K562 (cell line): ENCODE data around the gene ZNHIT2. TPM values are rescaled to one million over a fixed set of nuclear protein-coding genes. Genes with fewer than 3 reads are reported as not detected.

Experiments used
- BHLHE40 ChIP-seq: IDR thresholded peaks from 2 replicates; pipeline ENCODE4 v1.6.1; 2011; ENCODE audit warnings: low read length, improper control_type of control experiment
- CC2D1A ChIP-seq: fragments of 450-650 bp; IDR thresholded peaks from 2 replicates; pipeline ENCODE4 v1.6.1; 2017; ENCODE audit warnings: mild to moderate bottlenecking
- GATAD2A ChIP-seq: fragments of 450-650 bp; IDR thresholded peaks from 2 replicates; pipeline ENCODE4 v1.6.1; 2017
- HDAC2 ChIP-seq: fragments of 450-650 bp; IDR thresholded peaks from 2 replicates; pipeline ENCODE4 v1.6.1; 2016; ENCODE audit warnings: mild to moderate bottlenecking
- HINFP ChIP-seq: fragments of 450-650 bp; conservative IDR thresholded peaks from 2 replicates; pipeline ENCODE4 v1.6.1; 2016; ENCODE audit warnings: missing genetic modification characterization, low read depth, mild to moderate bottlenecking, control low read depth, missing compliant biosample characterization
- MCM7 ChIP-seq, 2 experiments: fragments of 450-650 bp; IDR thresholded peaks; 2 replicates each; pipeline ENCODE4 v1.6.1; 2016 to 2018
- MED1 ChIP-seq: sonication (generic); formaldehyde crosslinking; IDR thresholded peaks from 2 replicates; pipeline ENCODE4 v1.8.1; 2023; ENCODE audit warnings: missing genetic modification reagents, borderline replicate concordance
- MTA1 ChIP-seq: fragments of 450-650 bp; IDR thresholded peaks from 2 replicates; pipeline ENCODE4 v1.6.1; 2017; ENCODE audit warnings: borderline replicate concordance
- NCOA2 ChIP-seq, 2 experiments: fragments of 450-650 bp; IDR thresholded peaks; 2 replicates each; pipeline ENCODE4 v1.6.1; 2018; ENCODE audit warnings: mild to moderate bottlenecking in 2 of 2, moderate library complexity in 1 of 2; ENCODE audit not compliant: partially characterized antibody in 2 of 2
- NFRKB ChIP-seq: fragments of 450-650 bp; IDR thresholded peaks from 2 replicates; pipeline ENCODE4 v1.6.1; 2016; ENCODE audit warnings: low read depth
- NUFIP1 ChIP-seq: fragments of 450-650 bp; IDR thresholded peaks from 2 replicates; pipeline ENCODE4 v1.6.1; 2018; ENCODE audit not compliant: partially characterized antibody
- PBX2 ChIP-seq, 2 experiments: IDR thresholded peaks in 1 of 2; conservative IDR thresholded peaks in 1 of 2; 2 replicates each; pipeline ENCODE4 v1.6.1; 2016; ENCODE audit warnings: low read depth in 2 of 2, mild to moderate bottlenecking in 1 of 2, missing compliant biosample characterization in 1 of 2, missing genetic modification characterization in 1 of 2, moderate library complexity in 1 of 2
- POLR2AphosphoS2 ChIP-seq: IDR thresholded peaks from 2 replicates; pipeline ENCODE4 v1.6.1; 2012; ENCODE audit warnings: low read length, improper control_type of control experiment
- RB1 ChIP-seq: fragments of 450-650 bp; IDR thresholded peaks from 2 replicates; pipeline ENCODE4 v1.6.1; 2017; ENCODE audit warnings: low read depth, mild to moderate bottlenecking
- RFX7 ChIP-seq: fragments of 250-450 bp; sonication (Bioruptor Pico); IDR thresholded peaks from 2 replicates; pipeline ENCODE4 v1.5.1; 2021; ENCODE audit warnings: mild to moderate bottlenecking
- SIX5 ChIP-seq, 2 experiments: IDR thresholded peaks; 2 replicates each; pipeline ENCODE4 v1.6.1; 2011; ENCODE audit warnings: low read length in 2 of 2, borderline replicate concordance in 1 of 2, low read depth in 1 of 2, mild to moderate bottlenecking in 1 of 2, moderate library complexity in 1 of 2; ENCODE audit not compliant: insufficient read depth in 1 of 2
- SMARCE1 ChIP-seq: fragments of 450-650 bp; IDR thresholded peaks from 2 replicates; pipeline ENCODE4 v1.7.1; 2016; ENCODE audit warnings: mild to moderate bottlenecking
- SOX6 ChIP-seq: fragments of 450-650 bp; IDR thresholded peaks from 2 replicates; pipeline ENCODE4 v1.6.1; 2014; ENCODE audit warnings: mild to moderate bottlenecking
- SP1 ChIP-seq: sonication (generic); formaldehyde crosslinking; IDR thresholded peaks from 2 replicates; pipeline ENCODE4 v1.8.1; 2022; ENCODE audit warnings: mild to moderate bottlenecking, missing genetic modification reagents
- TAF1 ChIP-seq: IDR thresholded peaks from 2 replicates; pipeline ENCODE4 v1.6.1; 2011; ENCODE audit warnings: mild to moderate bottlenecking, low read length, moderate library complexity; ENCODE audit not compliant: insufficient read depth, control insufficient read depth, severe bottlenecking; ENCODE audit errors: extremely low read depth
- TBP ChIP-seq: optimal IDR thresholded peaks from 2 replicates; pipeline ENCODE3; 2011; ENCODE audit warnings: low read depth, low read length, improper control_type of control experiment
- TEAD2 ChIP-seq: fragments of 450-650 bp; IDR thresholded peaks from 2 replicates; pipeline ENCODE4 v1.6.1; 2016; ENCODE audit warnings: missing genetic modification characterization, control low read depth, missing compliant biosample characterization
- ZNF134 ChIP-seq: fragments of 250-450 bp; sonication (Bioruptor Pico); conservative IDR thresholded peaks from 2 replicates; pipeline ENCODE4 v1.4.0; 2020
- ZNF175 ChIP-seq: fragments of 200-800 bp; sonication (Bioruptor generic); IDR thresholded peaks from 2 replicates; pipeline ENCODE4 v1.6.1; 2016; ENCODE audit warnings: low read depth, mild to moderate bottlenecking, missing genetic modification characterization, missing compliant biosample characterization
- ZNF41 ChIP-seq: fragments of 250-450 bp; sonication (Bioruptor Pico); conservative IDR thresholded peaks from 2 replicates; pipeline ENCODE4 v1.4.0; 2020; ENCODE audit warnings: mild to moderate bottlenecking
- ZNF699 ChIP-seq: fragments of 250-450 bp; sonication (Bioruptor Pico); IDR thresholded peaks from 2 replicates; pipeline ENCODE4 v1.8.0; 2021; ENCODE audit warnings: mild to moderate bottlenecking, moderate library complexity; ENCODE audit not compliant: insufficient replicate concordance
- polyA plus RNA-seq, 8 experiments: library from polyadenylated mRNA; depleted of rRNA in 4 of 8; stranded (reverse) in 5 of 8; unstranded in 3 of 8; fragments of >200 nt; fragmentation: Nextera tagmentation in 2 of 8; fragmentation: Illumina TruSeq in 1 of 8; extraction: Ambion mirVana in 2 of 8; extraction: Trizol in 1 of 8; gene quantifications; 2 replicates each; pipeline versions ENCODE4 v1.2.1 to v1.2.3, GENCODE V29; 2011 to 2014; ENCODE audit warnings: inconsistent platforms in 1 of 8, missing spikeins in 1 of 8
- total RNA-seq, 7 experiments: library from RNA; depleted of rRNA in 6 of 7; stranded (reverse); fragments of >200 nt in 6 of 7; fragmentation: Illumina TruSeq in 2 of 7; extraction: Trizol in 2 of 7; gene quantifications; 2 replicates each; pipeline versions ENCODE4 v1.2.1 to v1.2.3, GENCODE V29; 2011 to 2021; ENCODE audit warnings: low replicate concordance in 1 of 7

The ZNHIT2 gene
- total and polyA plus RNA-seq, 9 of the 15 experiments (the other 6 are each of a cell fraction or from before 2014, with no cell fraction given): 0.08 to 39.0 (median 2.5) TPM

GRCh38 chr11:65117206-65118096, at the start of gene ZNHIT2 (continued):
- TF ChIP-seq TEAD2 (tag) (no peak), SOX6 (0 out of 2 replicates have a peak, but pooled peaks have one; percentile 52), TAF1 (peak; percentile 54), MCM7 (IDR thresholded peaks at IDR 0.05) (no peak), NUFIP1 (no peak), ZNF699 (no peak), BHLHE40 (no peak; the same call in 1 of the 2 replicates), ZNF41 (CRISPR knock-in tag) (no peak), HDAC2 (no peak; the same call in 1 of the 2 replicates), SMARCE1 (no peak), RFX7 (CRISPR knock-in tag) (no peak), PBX2 (CRISPR knock-in tag; IDR thresholded peaks at IDR 0.05; ENCODE audit: low read depth) (no peak), PBX2 (tag; conservative IDR thresholded peaks at IDR 0.05; ENCODE audit: low read depth) (no peak), CC2D1A (peak; percentile 60; the same call in 1 of the 2 replicates), TBP (peak; percentile 65), ZNF134 (CRISPR knock-in tag) (no peak), NFRKB (no peak), SP1 (CRISPR knock-in tag) (peak; percentile 97), MED1 (CRISPR knock-in tag) (no peak), SIX5 (IDR thresholded peaks at IDR 0.05; ENCODE audit: borderline replicate concordance in 1 of 2, insufficient read depth in 1 of 2, low read depth in 1 of 2, low read length in 2 of 2) (peak; percentile 32 to 33; a peak in 2 of 4 replicates), HINFP (tag) (no peak), NCOA2 (IDR thresholded peaks at IDR 0.05; ENCODE audit: partially characterized antibody in 2 of 2) (no peak), RB1 (peak; percentile 63; the same call in 1 of the 2 replicates), GATAD2A (peak; percentile 99), ZNF175 (no peak), MTA1 (peak; percentile 96), POLR2AphosphoS2 (peak; percentile 99)
